Activated naive CD4-positive, alpha-beta T cell treated with anti-CD3 and anti-CD28 coated beads, Interleukin-2, amount 10 ng/mL, durations not matched to agents 7 days and 5 days (primary cell): ENCODE measurements around the gene ZNF57.
A peak's percentile ranks its signal among the peaks of the same experiment; 100 is the strongest.
"Not testable (repeated sequence)": the region's sequence is repeated elsewhere in the genome, so short reads cannot be mapped to it uniquely, and the experiment has no call there.

ENCODE experiments used
- CTCF ChIA-PET: fragments of 350-600 bp; sonication (Branson Sonifier 250); formaldehyde crosslinking; loops from one replicate; lab custom pipeline; 2021; ENCODE audit warnings: antibody characterized with exemption; lab: Charles Lee
- DNase-seq: peaks from one replicate; pipeline ENCODE4 v3.0.0-alpha.2; 2020
- H3K27ac Mint-ChIP-seq: one replicate; pipeline ENCODE4 v1.8.0; 2021; ENCODE audit warnings: mild to moderate bottlenecking, moderate library complexity, mixed read lengths
- H3K27me3 Mint-ChIP-seq: one replicate; pipeline ENCODE4 v1.8.0; 2021; ENCODE audit warnings: mild to moderate bottlenecking, mixed read lengths
- H3K36me3 Mint-ChIP-seq: one replicate; pipeline ENCODE4 v1.8.0; 2021; ENCODE audit warnings: mixed read lengths
- H3K4me1 Mint-ChIP-seq: one replicate; pipeline ENCODE4 v1.8.0; 2021; ENCODE audit warnings: mixed read lengths
- H3K4me3 Mint-ChIP-seq: one replicate; pipeline ENCODE4 v1.8.0; 2021; ENCODE audit warnings: mild to moderate bottlenecking, moderate library complexity, mixed read lengths
- H3K9me3 Mint-ChIP-seq: one replicate; pipeline ENCODE4 v1.8.0; 2021; ENCODE audit warnings: mixed read lengths

The ZNF57 gene

DNA sequence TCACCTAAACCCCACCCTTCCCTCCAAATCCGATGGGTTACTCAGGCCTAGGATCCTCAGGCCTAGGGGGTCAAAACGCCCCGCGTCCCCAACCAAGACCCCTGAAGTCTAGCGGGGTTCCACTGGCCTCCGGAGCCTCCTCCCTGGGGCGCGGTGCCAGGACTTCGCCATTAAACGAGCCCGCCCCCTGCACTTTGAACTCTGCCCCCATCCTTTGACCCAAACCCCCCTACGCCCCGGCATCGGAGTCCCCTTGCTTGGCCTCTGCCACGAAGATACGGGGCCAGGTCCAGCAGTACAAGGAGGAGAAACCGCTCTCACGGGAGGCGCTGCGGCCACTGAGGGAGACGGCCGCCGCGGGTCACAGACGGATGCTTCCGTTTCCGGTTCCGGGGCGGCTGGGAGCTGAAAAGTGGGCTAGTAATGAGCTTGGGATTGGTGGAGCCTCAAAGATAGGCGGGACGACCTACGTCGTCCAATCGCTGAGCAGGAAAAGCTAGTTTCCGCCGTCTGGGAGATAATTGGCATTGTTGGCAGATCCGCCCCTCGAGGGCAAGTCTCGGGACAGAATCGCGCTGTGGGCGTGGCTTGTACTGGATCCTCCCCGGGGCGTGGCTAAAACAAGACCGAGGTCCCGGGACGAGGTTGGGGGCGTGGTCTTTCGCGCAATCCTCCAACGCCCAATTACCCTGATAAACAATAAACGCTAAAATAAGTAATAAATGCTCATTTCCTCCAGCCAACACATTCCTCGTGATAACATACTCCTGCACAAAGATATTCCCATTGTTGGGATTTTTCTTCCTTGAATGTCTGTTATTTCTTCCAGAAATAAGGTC lies 49.8 kb downstream of the ZNF57 start:
- Mint-ChIP-seq H3K36me3 (peaks cover 19% of the 10 kb centered on the region), H3K4me1 (peaks cover 38% of the 10 kb centered on the region), H3K9me3 (no peaks in the 10 kb centered on the region), H3K27ac (peak overlapping the region; percentile 94), H3K27me3 (no peaks in the 10 kb centered on the region), H3K4me3 (peak overlapping the region; percentile 94)
- DNase-seq: peak; percentile 100
- CTCF ChIA-PET: interaction anchor here (0.5 to 2.5 kb wide), 17 partner anchors 8 to 314 kb away, joined by 3 to 12 read pairs (median 3); no protein-coding TSS in a partner anchor

DNA sequence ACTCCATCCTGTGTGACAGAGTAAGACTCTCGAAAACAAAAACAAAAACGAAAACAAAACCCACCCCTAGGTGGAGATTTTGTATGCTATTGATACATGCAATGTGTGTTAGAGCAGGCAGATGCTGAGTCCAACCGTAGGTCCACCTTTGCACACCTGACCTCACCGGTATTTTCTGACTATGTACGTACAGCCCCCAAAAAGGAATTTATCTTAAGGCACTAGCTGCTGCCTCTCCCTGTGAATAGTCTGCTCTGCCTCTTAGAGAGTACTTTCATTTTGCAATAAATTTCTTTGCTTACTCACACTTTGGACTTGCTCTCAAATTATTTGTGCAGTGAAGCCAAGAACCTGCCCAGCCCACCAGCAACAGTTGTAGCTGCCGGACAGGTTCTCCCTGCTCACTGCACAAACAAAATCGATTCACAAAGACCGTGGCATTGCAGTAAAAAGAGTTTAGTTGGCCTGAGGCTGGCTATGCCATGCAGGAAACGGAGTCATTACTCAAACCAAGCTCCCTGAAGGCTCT lies 52.3 kb downstream of the ZNF57 start:
- Mint-ChIP-seq H3K27ac (no peak overlapping the region), H3K36me3 (peaks cover 15% of the 10 kb centered on the region), H3K9me3 (no peaks in the 10 kb centered on the region), H3K4me3 (no peak overlapping the region), H3K4me1 (peaks cover 25% of the 10 kb centered on the region), H3K27me3 (peaks cover 5% of the 10 kb centered on the region)
- DNase-seq: no peak
- CTCF ChIA-PET: interaction anchor here (0.8 to 1.4 kb wide), 3 partner anchors 66 to 151 kb away, joined by 3 to 5 read pairs (median 3); no protein-coding TSS in a partner anchor

DNA sequence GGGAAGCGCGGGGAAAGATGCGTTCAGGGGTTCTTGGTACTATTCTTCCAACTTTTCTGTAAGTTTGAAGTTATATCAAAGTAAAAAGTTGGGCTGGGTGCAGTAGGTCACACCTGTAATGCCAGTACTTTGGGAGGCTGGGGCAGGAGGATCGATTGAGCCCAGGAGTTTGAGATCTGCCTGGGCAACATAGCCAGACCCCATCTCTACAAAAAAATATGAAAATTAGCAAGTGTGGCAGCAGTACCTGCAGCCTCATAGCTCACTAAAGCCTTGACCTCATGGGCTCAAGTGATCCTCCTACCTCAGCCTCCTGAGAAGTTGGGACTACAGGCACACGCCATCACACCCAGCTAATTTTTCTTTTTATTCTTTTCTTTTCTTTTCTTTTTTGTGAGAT lies 56.4 kb downstream of the ZNF57 start:
- Mint-ChIP-seq H3K4me1 (peaks cover 5% of the 10 kb centered on the region), H3K9me3 (no peaks in the 10 kb centered on the region), H3K27ac (no peak overlapping the region)

DNA sequence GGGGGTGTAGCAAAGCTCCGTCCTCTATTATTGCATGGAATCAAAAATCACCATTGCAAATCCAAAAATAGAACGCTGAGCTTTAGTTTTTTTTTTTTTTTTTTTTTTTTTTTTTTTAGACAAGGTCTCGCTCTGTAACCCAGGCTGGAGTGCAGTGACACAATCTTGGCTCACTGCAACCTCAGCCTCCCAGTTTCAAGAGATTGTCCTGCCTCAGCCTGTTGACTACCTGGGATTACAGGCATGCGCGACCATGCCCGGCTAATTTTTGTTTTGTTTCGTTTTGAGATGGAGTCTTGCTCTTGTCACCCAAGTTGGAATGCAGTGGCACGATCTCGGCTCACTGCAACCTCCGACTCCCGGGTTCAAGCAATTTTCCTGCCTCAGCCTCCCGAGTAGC lies 59.4 kb downstream of the ZNF57 start:
- H3K9me3 Mint-ChIP-seq: no peaks in the 10 kb centered on the region
- no peak overlapping the region for H3K4me3 Mint-ChIP-seq
- no peak overlapping the region for H3K27ac Mint-ChIP-seq
- peaks cover 10% of the 10 kb centered on the region for H3K27me3 Mint-ChIP-seq
- DNase-seq: no peak
- CTCF ChIA-PET: interaction anchor here (1.8 to 12.5 kb wide), 2 partner anchors 115 to 147 kb away, joined by 4 to 165 read pairs; no protein-coding TSS in a partner anchor
- H3K36me3 Mint-ChIP-seq: no peaks in the 10 kb centered on the region
- peaks cover 5% of the 10 kb centered on the region for H3K4me1 Mint-ChIP-seq

More for the DNA sequence above, 56.4 kb downstream of the ZNF57 start:
- H3K27me3 Mint-ChIP-seq: peaks cover 10% of the 10 kb centered on the region
- no peaks in the 10 kb centered on the region for H3K36me3 Mint-ChIP-seq
- DNase-seq: no peak
- no peak overlapping the region for H3K4me3 Mint-ChIP-seq
- CTCF ChIA-PET: interaction anchor here (0.8 to 12.5 kb wide), 2 partner anchors 98 to 150 kb away, joined by 3 to 165 read pairs; no protein-coding TSS in a partner anchor

DNA sequence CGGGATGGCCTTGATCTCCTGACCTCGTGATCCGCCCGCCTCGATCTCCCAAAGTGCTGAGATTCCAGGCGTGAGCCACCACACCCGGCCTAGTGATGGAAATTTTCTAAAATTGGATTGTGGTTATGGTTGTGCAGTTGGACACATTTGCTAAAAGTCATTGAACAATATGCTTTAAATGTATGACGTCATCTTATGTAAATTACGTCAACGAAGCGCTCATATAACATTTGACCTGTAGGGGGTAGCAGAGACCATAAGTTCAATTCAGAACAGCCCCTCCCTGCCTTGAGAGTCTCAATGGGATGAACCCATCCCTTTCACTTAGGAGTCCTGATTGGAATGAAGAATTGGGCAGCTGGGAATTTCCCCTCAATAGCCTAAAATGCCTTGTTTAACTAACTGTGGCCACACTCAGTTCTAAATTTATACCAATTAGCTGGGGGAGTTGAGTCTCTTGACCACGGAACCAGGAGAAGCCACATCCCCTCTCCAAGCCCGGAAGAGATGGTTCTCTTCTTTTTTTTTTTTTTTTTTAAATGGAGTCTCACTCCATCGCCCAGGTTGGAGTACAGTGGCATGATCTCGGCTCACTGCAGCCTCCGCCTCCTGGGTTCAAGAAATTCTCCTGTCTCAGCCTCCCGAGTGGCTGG lies 61.4 kb downstream of the ZNF57 start:
- H3K27ac Mint-ChIP-seq: peak overlapping the region; percentile 83
- peaks cover 5% of the 10 kb centered on the region for H3K4me1 Mint-ChIP-seq
- peak overlapping the region; percentile 26 for H3K4me3 Mint-ChIP-seq
- DNase-seq: peak; percentile 63
- H3K36me3 Mint-ChIP-seq: no peaks in the 10 kb centered on the region
- peaks cover 5% of the 10 kb centered on the region for H3K27me3 Mint-ChIP-seq
- H3K9me3 Mint-ChIP-seq: no peaks in the 10 kb centered on the region
- CTCF ChIA-PET: interaction anchor here (0.6 to 12.5 kb wide), 15 partner anchors 9 to 499 kb away, joined by 3 to 165 read pairs (median 4); no protein-coding TSS in a partner anchor

DNA sequence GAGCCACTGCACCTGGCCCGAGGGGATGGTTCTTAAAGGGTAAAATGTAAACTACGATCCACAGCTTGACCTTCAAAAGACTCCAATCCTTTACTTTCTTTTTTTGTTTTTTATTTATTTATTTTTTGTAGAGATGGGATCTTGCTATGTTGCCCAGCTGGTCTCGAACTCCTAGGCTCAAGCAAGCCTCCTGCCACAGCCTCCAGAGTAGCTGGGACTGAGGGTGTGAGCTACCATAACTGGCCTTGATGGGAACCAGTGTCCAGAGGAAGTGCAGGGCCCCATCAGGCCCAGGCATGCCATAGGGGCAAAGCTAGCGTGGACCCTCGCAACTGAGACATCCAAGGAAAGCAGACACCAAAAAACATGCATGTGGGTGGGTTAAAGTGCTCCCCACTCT lies 62.4 kb downstream of the ZNF57 start:
- Mint-ChIP-seq H3K4me1 (peaks cover 5% of the 10 kb centered on the region), H3K27me3 (peaks cover 5% of the 10 kb centered on the region), H3K4me3 (no peak overlapping the region), H3K9me3 (no peaks in the 10 kb centered on the region), H3K27ac (no peak overlapping the region), H3K36me3 (no peaks in the 10 kb centered on the region)
- CTCF ChIA-PET: interaction anchor here (1.0 to 12.5 kb wide), 11 partner anchors 12 to 498 kb away, joined by 3 to 165 read pairs (median 4); no protein-coding TSS in a partner anchor
- no peak for DNase-seq

DNA sequence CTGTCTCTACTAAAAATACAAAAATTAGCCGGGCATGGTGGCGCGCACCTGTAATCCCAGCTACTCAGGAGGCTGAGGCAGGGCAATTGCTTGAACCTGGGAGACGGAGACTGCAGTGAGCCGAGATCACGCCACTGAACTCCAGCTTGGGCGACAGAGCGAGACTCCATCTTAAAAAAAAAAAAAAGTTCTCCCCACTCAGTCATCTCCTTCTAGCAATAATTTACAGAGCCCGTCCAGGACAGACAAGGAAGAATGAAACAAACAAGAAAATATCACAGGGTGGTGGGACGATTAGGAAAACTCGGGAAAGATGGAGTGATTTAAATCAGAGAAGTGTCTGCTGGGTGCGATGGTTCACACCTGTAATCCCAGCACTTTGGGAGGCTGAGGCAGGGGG lies 62.9 kb downstream of the ZNF57 start:
- H3K27me3 Mint-ChIP-seq, DNase-seq, H3K4me3 Mint-ChIP-seq, H3K4me1 Mint-ChIP-seq, H3K9me3 Mint-ChIP-seq, H3K36me3 Mint-ChIP-seq, H3K27ac Mint-ChIP-seq: not testable (repeated sequence)
- CTCF ChIA-PET: interaction anchor here (1.4 to 12.5 kb wide), 4 partner anchors 13 to 143 kb away, joined by 3 to 165 read pairs (median 9); no protein-coding TSS in a partner anchor

DNA sequence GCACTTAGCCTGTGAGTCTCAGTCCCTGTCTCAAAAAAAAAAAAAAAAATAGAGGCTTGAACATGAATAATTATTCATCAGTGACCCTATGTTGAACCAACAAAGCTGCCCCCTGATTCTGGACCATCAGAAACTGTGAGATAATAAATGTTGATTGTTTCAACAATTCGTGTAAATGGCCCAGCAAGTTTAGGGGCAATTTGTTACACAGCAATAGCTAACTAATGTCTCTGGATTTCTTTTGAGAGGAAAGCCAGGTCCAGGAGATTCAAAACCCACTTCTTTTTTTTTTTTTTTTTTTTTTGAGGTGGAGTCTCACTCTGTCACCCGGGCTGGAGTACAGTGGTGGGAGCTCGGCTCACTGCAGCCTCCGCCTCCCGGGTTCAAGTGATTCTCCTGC lies 64.1 kb downstream of the ZNF57 start:
- Mint-ChIP-seq H3K36me3 (no peaks in the 10 kb centered on the region), H3K9me3 (no peaks in the 10 kb centered on the region), H3K4me1 (peaks cover 8% of the 10 kb centered on the region), H3K27ac (no peak overlapping the region), H3K4me3 (no peak overlapping the region), H3K27me3 (no peaks in the 10 kb centered on the region)
- CTCF ChIA-PET: interaction anchor here (0.8 to 12.5 kb wide), 2 partner anchors 15 to 142 kb away, joined by 3 to 165 read pairs; no protein-coding TSS in a partner anchor
- DNase-seq: no peak

DNA sequence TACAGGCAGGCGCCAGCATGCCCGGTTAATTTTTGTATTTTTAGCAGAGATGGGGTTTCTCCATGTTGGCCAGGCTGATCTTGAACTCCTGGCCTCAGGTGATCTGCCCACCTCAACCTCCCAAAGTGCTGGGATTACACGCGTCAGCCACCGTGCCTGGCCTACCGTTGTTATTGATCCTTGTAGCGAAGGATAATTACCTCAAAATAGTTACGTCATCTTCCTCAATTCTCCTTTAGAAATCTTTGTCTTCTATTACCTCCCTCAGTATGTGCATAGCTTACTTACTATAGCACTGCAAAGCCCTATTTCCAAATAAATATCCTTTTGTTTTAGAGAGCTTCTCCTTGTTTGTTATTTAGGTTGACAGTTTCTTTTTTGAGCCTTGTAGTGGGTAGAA lies 67.2 kb downstream of the ZNF57 start:
- CTCF ChIA-PET: no interaction called here
- Mint-ChIP-seq H3K27me3 (peaks cover 11% of the 10 kb centered on the region), H3K4me3 (no peak overlapping the region), H3K9me3 (no peaks in the 10 kb centered on the region), H3K4me1 (peaks cover 7% of the 10 kb centered on the region), H3K27ac (no peak overlapping the region), H3K36me3 (no peaks in the 10 kb centered on the region)
- no peak for DNase-seq
